ENCODE results near the gene PIP4P1.

DNA sequence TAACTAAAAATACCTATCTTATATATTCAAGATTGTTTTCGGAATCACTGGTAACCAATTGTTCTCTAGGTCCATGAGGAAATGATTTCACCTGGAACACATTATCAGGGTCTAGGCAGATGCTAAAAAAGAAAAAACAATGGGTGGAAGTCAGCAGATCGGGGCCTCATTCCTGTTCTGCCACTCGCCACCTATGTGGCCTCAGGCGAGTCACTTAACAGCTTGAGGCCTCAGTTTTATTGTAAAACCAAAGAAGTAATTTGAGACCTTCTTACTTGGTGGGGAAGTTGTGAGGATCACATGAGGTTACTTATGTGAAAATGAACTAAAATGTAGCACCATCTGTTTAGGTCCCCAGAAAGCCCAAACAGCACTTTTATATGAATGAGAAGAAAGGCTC is 37.9 kb upstream of the PIP4P1 start:
- TF ChIP-seq ZNF670 (tag by site-specific recombination; IDR thresholded peaks at IDR 0.05; ENCODE audit: low read depth) (no peak), SCRT2 (tag by site-specific recombination; IDR thresholded peaks at IDR 0.05) (no peak), TCF7L2 (IDR thresholded peaks at IDR 0.05; ENCODE audit: borderline replicate concordance, low read depth, low read length) (no peak), ZNF24 (tag by site-specific recombination; IDR thresholded peaks at IDR 0.05) (no peak), GLI4 (tag by site-specific recombination; IDR thresholded peaks at IDR 0.05) (no peak), ZNF138 (tag by site-specific recombination; IDR thresholded peaks at IDR 0.05; ENCODE audit: borderline replicate concordance) (no peak), ZNF391 (tag by site-specific recombination; IDR thresholded peaks at IDR 0.05; ENCODE audit: borderline replicate concordance, low read depth) (no peak), ZNF518A (tag by site-specific recombination; conservative IDR thresholded peaks at IDR 0.05; ENCODE audit: low read depth) (no peak), ZBTB7A (tag by site-specific recombination; IDR thresholded peaks at IDR 0.05; ENCODE audit: low read depth) (no peak), ZNF558 (tag by site-specific recombination; IDR thresholded peaks at IDR 0.05) (no peak), PRDM6 (tag by site-specific recombination; IDR thresholded peaks at IDR 0.05) (peak; percentile 65)
- TF ChIP-seq, protein P1, sequence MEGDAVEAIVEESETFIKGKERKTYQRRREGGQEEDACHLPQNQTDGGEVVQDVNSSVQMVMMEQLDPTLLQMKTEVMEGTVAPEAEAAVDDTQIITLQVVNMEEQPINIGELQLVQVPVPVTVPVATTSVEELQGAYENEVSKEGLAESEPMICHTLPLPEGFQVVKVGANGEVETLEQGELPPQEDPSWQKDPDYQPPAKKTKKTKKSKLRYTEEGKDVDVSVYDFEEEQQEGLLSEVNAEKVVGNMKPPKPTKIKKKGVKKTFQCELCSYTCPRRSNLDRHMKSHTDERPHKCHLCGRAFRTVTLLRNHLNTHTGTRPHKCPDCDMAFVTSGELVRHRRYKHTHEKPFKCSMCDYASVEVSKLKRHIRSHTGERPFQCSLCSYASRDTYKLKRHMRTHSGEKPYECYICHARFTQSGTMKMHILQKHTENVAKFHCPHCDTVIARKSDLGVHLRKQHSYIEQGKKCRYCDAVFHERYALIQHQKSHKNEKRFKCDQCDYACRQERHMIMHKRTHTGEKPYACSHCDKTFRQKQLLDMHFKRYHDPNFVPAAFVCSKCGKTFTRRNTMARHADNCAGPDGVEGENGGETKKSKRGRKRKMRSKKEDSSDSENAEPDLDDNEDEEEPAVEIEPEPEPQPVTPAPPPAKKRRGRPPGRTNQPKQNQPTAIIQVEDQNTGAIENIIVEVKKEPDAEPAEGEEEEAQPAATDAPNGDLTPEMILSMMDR (tag by site-specific recombination; IDR thresholded peaks at IDR 0.05): no peak
- TF ChIP-seq, protein P2, sequence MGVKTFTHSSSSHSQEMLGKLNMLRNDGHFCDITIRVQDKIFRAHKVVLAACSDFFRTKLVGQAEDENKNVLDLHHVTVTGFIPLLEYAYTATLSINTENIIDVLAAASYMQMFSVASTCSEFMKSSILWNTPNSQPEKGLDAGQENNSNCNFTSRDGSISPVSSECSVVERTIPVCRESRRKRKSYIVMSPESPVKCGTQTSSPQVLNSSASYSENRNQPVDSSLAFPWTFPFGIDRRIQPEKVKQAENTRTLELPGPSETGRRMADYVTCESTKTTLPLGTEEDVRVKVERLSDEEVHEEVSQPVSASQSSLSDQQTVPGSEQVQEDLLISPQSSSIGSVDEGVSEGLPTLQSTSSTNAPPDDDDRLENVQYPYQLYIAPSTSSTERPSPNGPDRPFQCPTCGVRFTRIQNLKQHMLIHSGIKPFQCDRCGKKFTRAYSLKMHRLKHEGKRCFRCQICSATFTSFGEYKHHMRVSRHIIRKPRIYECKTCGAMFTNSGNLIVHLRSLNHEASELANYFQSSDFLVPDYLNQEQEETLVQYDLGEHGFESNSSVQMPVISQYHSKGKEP (tag by site-specific recombination; IDR thresholded peaks at IDR 0.05): no peak
